GM21526 (cell line): ENCODE results near the gene SUV39H2.
A peak's percentile ranks its signal among the peaks of the same experiment; 100 is the strongest.
"Not testable (repeated sequence)": the region's sequence is repeated elsewhere in the genome, so short reads cannot be mapped to it uniquely, and the experiment has no call there.

ENCODE experiments used
- ATAC-seq: cut with Tn5 transposase; IDR thresholded peaks from one replicate; pipeline ENCODE4 v1.9.1; 2021; ENCODE audit warnings: moderate library complexity; ENCODE audit not compliant: unreplicated experiment, low FRiP score

Gene SUV39H2

GRCh38 chr10:14878266-14879123 lies at the start of gene SUV39H2:
TSS of gene SUV39H2 (plus strand) at chr10:14878866. CDS start at chr10:14878889, 23 bp downstream.
- peak; percentile 89 for ATAC-seq

- no peak for ATAC-seq
Observed at GRCh38 chr10:14833106-14833505, 45.6 kb upstream of the SUV39H2 start.

DNA sequence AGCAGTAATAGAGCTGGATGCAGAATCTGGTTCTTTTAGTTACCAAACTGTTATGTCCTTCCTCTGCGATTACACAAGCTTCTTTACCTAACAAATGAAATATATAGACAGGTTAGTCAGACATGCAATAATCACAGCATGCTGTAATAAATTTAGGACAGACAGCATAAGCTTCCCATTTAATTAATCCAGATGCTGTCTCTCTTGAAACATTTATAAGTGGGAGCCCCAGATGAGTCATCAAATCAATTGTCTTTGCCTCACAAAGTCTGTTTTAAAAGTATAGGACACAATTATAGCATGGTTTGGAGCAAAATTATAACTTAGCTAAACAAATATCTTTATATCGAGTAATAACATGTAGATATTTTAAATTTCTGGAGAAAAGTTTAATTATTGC lies 42.5 kb upstream of the SUV39H2 start:
- ATAC-seq, result no peak

GRCh38 chr10:14837003-14837756 lies 41.5 kb upstream of the SUV39H2 start:
- no peak for ATAC-seq

GRCh38 chr10:14837757-14838581 lies 40.7 kb upstream of the SUV39H2 start, which contains the start of the genes CDNF, HSPA14 and MSANTD7:
TSS of gene CDNF (minus strand) at chr10:14838037. CDS start at chr10:14837946, 91 bp downstream.
TSS of gene HSPA14 (plus strand) at chr10:14838306. CDS start at chr10:14838403, 97 bp downstream.
TSS of gene MSANTD7 (plus strand) at chr10:14838306. CDS start at chr10:14842285, 3,979 bp downstream.
- peak; percentile 92 for ATAC-seq

DNA sequence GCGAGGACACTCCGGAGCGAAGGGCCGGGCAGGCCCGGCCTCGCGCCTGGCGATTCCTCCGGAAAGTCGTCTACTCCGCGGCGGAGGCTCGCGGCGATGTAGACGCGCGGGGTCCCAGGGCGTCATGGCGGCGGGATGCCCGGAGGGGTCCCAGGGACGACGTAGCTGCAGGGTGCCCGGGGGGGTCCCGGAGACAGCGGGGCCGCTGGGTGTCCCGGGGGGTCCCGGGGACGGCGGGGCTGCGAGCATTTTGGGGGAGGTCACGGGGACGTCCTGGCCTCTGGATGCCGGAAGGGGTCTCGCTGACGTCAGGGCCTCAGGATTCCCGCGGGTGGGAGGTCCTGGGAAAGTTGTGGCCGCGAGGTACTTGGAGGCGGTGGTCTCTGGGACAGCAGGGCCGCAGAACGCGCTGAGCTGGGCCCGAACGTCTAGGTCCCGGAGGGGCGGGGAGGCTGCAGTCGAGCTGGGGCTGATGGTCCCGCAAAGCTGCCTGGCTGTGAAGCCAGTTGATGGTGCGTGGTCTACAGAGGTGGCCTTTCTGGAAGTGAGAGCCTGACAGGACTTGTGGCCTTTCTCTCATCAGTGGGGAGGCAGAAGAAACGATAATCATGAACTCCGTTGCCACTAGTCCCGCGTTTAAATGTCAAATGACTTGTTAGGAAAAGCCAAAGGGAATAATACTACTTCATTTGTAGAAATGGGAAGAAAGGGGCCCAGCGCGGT lies 39.9 kb upstream of the SUV39H2 start:
- ATAC-seq, result no peak

GRCh38 chr10:14839305-14839695 lies 39.4 kb upstream of the SUV39H2 start:
- ATAC-seq, result no peak

DNA sequence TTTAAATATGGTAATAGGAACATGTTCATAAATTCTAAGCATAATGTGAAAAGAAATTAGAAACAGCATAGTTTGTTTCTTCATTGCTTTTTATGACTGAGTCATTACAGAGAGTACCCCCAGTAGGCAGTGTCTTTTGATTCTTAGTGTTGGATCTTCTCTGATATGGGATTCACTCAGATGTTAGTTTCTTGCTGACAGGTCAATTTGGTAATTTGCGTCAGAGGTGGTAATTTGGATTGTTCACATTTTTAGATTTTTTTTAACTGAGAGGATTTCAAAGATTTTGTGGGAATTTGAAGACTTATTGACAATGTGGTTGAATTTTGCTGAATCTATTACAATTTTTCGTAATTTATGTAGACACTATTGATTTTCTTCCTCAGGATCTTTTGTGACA lies 38.5 kb upstream of the SUV39H2 start:
- no peak for ATAC-seq

DNA sequence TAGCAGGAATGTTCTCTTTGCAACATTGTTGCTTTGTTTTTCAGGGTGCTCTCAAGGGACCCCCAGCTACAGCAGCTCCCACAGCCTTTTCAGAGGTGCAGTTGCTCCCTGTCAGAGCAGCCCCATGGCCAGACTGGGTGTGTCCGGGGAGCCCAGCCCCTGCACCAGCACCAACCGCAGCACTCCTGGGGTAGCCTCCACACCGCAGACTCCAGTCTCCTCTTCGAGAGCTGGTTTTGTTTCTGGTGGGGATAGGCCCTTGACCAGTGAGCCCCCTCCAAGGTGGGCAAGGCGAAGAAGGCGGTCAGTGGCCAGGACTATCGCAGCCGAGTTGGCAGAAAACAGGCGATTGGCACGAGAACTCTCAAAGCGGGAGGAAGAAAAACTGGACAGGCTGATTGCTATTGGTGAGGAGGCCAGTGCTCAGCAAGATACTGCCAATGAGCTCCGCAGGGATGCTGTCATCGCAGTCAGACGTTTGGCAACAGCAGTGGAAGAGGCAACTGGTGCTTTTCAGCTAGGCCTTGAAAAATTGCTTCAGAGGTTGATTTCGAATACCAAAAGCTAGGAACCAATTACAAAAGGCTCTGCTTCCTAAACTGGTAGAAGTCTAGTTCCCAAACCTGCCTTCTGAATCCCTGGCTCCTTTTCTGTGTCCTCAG lies 35.2 kb upstream of the SUV39H2 start:
- ATAC-seq, result no peak

GRCh38 chr10:14844948-14845347 lies 33.7 kb upstream of the SUV39H2 start:
- ATAC-seq, result no peak

DNA sequence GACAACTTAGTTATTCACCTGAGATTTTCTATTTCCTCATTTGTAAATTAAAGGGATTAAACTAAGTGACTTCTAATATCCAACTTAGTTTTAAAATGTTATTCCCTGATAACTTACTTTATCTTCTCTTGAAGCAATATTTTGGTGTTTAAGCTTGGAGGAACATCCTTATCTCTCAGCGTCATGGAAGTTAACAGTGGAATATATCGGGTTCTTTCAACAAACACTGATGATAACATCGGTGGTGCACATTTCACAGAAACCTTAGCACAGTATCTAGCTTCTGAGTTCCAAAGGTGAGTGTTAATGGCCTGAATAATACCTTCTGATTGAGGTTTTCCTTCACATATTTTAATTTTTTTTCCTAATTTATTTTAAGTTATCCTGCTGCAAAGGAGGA lies 26.4 kb upstream of the SUV39H2 start:
- ATAC-seq, result no peak

GRCh38 chr10:14855453-14855852 lies 23.2 kb upstream of the SUV39H2 start:
- no peak for ATAC-seq

- no peak for ATAC-seq
Observed at GRCh38 chr10:14858338-14858960, 20.2 kb upstream of the SUV39H2 start.

GRCh38 chr10:14859043-14859442 lies 19.6 kb upstream of the SUV39H2 start:
- ATAC-seq, result no peak

DNA sequence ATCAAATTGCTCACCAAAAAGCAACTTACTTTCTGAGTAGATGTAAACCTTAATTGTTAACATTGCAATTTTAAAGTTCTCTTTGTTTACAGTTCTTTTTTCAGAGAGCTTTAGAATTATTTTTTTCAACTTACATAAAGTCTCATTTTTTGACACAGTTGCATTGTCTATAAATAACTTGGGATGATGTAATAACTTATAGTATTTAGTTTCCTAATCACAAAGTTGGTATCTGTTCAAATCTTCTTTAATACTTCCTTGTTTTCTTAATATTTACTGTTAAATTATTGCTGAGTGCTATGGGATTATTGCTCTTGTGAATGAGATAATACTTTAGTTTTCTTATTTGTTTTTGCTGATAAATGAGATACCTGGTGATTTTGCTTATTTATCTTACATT lies 18.9 kb upstream of the SUV39H2 start:
- ATAC-seq, result no peak

DNA sequence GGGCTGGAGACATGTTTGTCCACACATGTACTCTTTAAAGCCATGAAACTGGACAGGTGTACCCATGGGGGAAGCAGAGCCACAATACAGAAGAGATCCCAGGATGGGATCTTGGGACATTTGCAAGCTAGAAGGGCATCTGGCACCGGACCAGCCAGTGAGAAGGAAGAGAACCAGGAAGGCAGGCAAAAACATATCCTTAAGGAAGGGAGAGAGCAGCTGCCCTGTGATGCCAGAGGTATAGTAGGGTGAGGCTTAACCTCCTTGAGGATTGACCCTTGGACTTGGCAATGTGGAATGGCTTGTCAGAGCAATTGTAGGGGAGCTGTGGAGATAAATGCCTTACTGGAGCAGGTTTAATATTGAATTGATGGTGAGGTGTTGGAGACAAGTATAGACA lies 17.9 kb upstream of the SUV39H2 start:
- ATAC-seq, result no peak

GRCh38 chr10:14864466-14864865 lies 14.2 kb upstream of the SUV39H2 start:
- not testable (repeated sequence) for ATAC-seq

- not testable (repeated sequence) for ATAC-seq
Observed at GRCh38 chr10:14864871-14865270, 13.8 kb upstream of the SUV39H2 start.
